GM12892 (cell line): Measurements from ENCODE around the gene KIF18B.
A peak's percentile ranks its signal among the peaks of the same experiment; 100 is the strongest.

Experiments used
- DNase-seq: peaks from one replicate; pipeline ENCODE4 v3.0.0; 2011; ENCODE audit not compliant: insufficient read length
- FAIRE-seq: peaks from 2 replicates; lab custom pipeline; 2011; peaks lifted over from hg19 to GRCh38; lab: Jason Lieb, UNC
- POLR2A ChIP-seq: IDR thresholded peaks from 2 replicates; pipeline ENCODE4 v1.6.1; 2011; ENCODE audit warnings: low read depth, low read length, control low read depth
- POLR2AphosphoS5 ChIP-seq: IDR thresholded peaks from 2 replicates; pipeline ENCODE4 v1.6.1; 2011; ENCODE audit warnings: low read depth, low read length, control low read depth
- TAF1 ChIP-seq: IDR thresholded peaks from 2 replicates; pipeline ENCODE4 v1.6.1; 2011; ENCODE audit warnings: low read depth, mild to moderate bottlenecking, control low read depth, low read length, borderline replicate concordance

KIF18B gene

DNA sequence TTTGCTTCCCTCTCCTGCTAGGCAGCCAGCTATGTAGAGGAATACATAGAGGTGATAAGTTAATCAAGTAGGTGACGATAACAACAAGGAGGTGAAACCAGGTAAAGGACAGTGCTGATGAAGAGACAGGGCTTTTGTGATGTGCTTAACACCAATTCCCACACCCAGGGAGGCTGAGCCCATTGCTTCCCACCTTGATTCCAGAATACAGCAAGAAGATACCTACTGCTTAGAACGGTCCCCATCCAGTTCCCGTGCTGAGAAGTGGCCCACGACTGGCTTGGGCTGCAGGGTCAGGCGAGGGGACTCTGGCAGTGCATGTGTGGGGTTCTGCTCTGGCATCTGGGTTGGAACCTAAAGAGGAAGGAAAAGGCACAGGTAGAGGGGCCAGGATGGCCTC is 16.2 kb downstream of the KIF18B start:
- no peak for DNase-seq
- no peak for TF ChIP-seq POLR2A
- no peak for TF ChIP-seq TAF1
- TF ChIP-seq POLR2AphosphoS5: no peak
- no peak for FAIRE-seq

DNA sequence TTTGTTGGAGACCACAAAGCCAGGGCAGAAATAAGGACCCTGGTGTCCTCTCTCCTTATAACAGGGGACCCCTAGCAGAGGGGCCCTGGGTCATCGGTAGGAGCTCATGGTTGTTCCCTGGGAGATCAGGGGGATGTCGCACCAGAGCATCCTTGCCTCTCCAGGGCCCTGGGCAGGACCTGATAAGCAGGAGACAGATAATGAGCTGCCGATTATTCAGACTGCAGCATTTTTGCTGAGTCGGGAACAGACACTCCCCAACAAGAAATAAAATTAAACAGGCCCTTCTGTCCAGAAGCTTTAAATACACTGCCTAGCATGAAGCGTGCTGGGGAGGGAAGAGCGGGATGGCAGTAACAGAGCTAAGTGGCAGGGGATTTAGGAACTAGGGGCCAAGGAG is 16.9 kb downstream of the KIF18B start:
- TF ChIP-seq POLR2A: no peak
- no peak for TF ChIP-seq TAF1
- TF ChIP-seq POLR2AphosphoS5: no peak
- no peak for DNase-seq
- no peak for FAIRE-seq

DNA sequence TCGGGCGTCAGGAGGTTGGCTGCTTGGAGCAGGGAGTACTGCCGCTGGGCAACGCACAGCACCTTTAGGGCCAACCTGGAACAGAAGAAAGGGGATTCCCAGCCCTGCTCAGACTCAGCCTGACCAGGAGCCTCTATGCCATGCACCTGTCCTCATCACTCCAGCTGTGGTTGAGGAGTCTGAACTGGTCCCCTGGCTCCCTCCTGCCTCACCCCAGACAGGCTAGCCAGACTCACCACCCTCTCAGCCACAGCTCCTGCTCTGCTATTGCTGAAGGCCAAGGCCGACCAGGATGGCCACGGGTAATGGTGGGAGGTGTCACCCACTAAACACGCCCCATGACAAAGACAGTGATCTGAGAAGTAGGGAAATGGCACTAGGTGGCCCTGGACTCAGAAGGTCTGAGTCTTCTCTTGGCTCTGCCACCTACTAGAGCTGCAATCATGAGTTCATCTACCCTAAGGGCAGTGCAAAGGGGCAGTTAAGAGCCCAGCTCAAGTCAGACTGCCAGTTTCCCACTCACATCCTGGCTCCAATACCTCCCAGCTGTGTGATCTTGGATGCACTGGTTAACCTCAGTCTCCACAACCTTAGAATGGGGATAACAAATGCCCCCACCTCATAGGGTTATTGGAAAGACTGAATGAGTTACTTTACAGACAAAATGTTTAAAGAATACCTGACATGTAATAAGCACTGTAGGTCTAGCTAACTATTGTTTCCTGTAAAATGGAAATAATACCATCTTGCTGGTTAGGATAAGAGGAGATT is 18.4 kb downstream of the KIF18B start:
- TF ChIP-seq POLR2AphosphoS5 (no peak), TAF1 (no peak)
- no peak for DNase-seq
- no peak for FAIRE-seq

DNA sequence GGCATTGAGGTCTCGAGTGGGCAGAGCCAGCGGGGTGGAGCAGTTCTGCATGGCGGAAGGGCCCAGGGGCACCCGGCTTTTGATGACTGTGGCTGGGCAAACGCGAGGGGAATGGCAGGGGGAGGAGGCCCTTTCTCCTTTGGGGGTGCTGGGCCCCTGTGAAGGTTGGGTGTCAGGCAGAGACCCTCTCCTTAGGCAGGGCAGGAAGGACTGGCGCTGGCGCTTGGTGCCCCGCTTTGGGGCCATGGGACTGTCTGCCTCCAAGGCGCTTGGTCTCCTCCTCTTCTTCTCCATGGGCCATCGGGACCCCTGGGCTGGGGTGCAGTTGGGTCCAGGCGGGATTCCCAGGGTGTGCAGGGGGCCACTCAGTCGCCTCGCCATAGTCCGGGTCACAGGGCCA is 19.4 kb downstream of the KIF18B start:
- no peak for TF ChIP-seq TAF1
- FAIRE-seq (no peak), DNase-seq (no peak)

DNA sequence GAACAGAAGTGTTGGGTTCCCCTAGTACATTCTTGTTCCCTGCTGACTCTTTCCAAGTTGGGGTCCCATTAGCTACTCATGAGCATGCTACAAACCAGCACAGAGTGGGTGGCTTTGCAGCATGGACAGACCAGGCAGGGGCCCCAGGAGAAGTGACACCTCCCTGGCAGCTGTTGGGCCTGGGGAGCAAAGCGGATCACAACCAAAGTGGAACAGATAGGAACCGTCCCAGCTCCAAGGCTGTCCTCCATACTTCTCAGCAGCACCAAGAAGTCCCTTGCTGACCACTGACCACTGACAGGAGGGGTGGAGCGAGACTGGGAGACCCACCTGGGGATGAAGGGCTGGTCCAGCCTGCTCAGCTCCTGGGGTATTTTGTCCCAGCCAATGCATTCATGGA is 19.9 kb downstream of the KIF18B start:
- TF ChIP-seq POLR2AphosphoS5 (no peak), TAF1 (no peak), POLR2A (no peak)
- FAIRE-seq: no peak
- DNase-seq: no peak

DNA sequence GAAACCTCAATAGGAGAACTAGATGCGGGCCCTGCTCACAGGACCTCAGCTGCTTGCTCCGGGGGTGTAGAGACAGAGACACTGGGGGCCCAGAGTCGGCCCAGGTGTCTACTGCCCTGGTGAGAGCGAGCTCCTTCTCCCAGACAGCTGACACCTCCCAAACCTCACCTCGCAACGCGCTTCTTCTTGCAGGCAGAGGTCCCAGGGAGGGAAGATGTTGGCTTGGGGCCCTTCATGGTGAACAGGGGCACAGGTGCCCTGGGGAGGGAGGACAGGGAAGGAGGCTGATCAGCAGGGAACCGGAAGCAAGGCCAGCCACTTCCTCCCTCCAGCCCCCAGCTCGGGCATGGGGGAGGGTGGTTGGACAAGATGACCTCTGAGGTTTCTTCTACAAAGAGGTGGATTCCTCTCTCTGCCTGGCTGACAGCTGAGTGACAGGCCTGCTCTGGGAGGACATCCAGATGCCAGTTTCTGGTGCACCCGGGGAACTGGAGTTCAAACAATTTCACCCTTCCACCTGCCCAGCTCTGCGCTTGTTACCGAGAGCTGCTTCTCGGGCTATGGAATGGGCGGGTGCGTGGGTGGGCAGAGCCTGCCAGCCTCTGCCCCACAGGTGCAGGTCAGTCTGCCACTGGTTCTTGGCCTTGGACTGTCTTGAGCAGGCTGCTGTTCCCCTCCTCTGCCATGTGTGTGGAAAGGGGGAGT is 20.6 kb downstream of the KIF18B start:
- no peak for TF ChIP-seq TAF1
- TF ChIP-seq POLR2A: 0 out of 2 replicates have a peak, but pooled peaks have one; percentile 31
- TF ChIP-seq POLR2AphosphoS5: peak; percentile 49; the same call in 1 of the 2 replicates
- DNase-seq: no peak
- FAIRE-seq: no peak

DNA sequence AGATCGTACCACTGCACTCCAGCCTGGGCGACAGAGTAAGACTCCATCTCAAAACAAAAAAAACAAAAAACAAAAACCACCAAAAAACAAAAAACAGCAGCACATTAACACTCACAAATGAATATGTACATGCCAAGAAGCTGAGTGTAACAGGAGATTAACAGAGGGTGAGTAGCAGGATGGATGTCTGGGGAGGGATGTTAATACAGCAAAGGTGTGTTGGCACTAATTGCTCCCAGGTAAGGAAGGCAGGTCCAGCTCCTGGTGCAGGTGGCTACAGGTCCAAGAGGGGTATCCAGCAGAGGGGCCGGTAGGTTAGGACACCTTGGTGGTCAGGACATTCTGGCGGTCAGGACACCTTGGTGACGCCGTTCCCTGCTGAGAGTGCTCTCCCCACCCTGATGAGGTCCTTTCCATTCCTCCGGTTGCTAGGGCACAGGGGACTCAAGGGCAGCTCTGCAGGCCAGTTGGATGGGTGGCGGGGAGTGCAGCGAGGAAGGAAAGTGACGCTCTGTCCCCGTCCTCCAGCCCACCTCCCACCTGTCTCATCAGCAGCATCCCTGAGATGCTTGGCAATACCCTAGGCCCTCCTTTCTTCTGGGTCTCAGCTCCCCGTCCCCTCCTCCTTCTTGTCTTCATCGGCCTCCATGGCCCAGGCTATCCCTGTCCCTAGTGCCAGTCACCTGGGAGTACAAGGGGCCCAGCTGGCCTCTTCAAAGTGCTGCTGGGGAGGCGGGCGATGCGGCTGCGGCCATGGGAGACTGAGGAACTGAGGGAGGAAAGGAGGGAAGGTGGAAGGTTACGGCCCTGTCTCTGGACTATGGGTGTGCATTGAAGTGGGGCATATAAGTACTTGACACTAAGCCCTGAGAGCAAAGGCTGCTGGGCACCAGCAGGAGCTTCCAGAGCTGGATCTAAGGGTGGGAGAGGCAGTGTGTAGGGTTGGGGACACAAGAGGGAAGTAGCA is 21.6 kb downstream of the KIF18B start:
- no peak for DNase-seq
- TF ChIP-seq TAF1: no peak
- 0 out of 2 replicates have a peak, but pooled peaks have one; percentile 7 for TF ChIP-seq POLR2A
- no peak for TF ChIP-seq POLR2AphosphoS5
- no peak for FAIRE-seq

DNA sequence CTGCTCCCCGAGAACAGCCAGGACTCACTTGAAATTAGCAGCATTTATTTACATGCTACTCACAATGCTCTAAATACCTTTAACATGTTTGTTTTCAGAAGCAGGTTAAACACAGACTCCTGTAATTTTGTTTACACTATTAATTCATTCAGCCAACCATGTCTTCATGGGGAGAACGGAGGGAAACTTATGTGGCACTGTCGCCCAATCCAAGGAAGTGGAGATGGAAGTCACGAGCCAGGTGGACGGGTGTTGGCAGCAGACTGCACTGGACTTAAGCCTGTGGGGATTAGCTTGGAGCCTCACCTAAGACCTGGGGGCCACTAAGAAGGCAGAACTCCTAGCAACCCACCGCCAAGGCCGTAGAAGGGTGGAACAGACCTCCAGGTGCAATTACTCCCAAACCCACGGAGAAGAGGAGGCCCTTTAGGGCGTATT is 23.4 kb downstream of the KIF18B start:
- TF ChIP-seq POLR2A (0 out of 2 replicates have a peak, but pooled peaks have one; percentile 26), TAF1 (no peak), POLR2AphosphoS5 (peak; percentile 49)
- DNase-seq: no peak
- peak; percentile 67 for FAIRE-seq

DNA sequence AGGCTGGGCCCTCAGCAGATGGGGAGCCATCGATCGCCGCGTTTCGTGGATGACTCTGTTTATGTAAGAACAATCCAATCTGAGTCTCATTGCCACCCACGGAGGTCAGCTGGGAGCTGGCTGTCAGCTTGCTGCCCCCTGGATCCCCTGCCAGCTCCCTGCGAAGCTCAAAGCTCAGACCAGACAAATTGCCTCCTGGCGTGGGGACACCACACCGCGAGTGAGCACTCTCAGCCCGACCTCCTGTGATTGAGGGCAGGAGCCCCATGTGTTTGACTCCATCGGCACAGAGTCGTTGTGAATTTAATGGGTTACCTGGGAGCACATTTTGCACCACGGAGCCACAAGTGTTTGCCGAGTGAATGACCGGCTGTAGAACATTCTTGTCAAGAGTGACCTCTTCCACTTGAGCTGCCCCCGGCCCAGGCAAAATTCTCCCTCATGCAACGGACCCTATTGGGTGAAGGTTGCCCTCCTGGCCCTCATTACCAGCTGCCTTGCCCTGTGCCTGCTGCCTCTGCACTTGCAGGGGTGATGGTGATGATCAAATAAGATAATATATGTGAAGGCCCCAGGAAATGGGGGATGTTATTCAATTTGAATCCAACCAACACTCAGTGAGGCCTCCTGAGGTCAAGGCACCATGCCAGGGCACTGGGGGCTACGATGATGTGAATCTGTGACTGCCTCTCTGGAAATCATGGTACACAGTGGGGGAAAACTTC is 24.7 kb downstream of the KIF18B start:
- no peak for DNase-seq
- no peak for TF ChIP-seq TAF1
- TF ChIP-seq POLR2A: no peak
- no peak for TF ChIP-seq POLR2AphosphoS5
- FAIRE-seq: no peak

DNA sequence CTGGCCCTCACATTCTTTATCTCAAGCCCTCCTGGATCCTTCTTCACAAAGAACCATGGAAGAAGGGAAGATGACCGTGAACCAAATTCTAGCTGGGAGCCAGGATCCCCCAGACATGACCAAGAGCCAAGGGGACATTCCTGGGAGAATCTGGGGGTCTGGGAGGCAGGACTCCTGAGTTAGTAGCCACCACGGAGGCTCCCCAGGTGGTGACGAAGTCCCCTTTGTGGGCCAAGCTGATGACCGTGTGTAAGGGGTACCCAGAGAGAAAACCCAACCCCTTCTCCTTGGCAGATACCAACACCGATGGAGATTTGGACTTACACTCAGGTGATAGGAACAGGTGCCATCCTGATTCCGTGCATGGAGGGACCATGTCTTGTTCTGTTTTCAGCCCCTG is 25.4 kb downstream of the KIF18B start:
- DNase-seq (no peak), FAIRE-seq (no peak)
- TF ChIP-seq POLR2AphosphoS5 (no peak), POLR2A (no peak), TAF1 (no peak)
